ENCODE results near the gene KAT6B.

The KAT6B gene

DNA sequence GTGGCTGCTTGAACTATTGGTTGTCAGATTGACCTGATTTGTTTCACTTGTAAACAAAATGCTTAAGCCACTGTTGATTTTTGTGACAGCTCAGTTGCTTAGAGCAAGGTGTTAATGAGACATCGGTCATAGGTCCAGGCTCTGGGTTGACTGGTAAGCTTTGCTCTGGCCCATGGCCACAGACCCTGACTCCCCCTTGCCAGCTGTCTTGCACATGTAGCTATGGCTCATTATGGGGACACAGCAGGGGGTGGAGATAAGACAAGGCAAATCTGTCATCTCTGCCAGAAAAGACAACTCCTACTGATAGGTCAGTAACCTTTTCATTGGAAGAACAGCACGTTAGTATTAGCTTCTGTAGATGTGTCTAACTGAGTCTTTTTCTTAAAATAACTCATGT lies 95.3 kb downstream of the KAT6B start:
- DNase-seq (ENCODE audit: low read depth), result no peak
- H3K4me3 ChIP-seq (ENCODE audit: low read depth, low read length), result no peak overlapping the region
- TF ChIP-seq CTCF (IDR thresholded peaks at IDR 0.05; ENCODE audit: insufficient read depth, low read depth, low read length, missing control alignments), result no peak

- DNase-seq (ENCODE audit: low read depth), result no peak
- H3K4me3 ChIP-seq (ENCODE audit: low read depth, low read length), result no peak overlapping the region
- TF ChIP-seq CTCF (IDR thresholded peaks at IDR 0.05; ENCODE audit: insufficient read depth, low read depth, low read length, missing control alignments), result no peak
These were observed 96.5 kb downstream of the KAT6B start for GRCh38 chr10:74922921-74923320.

DNA sequence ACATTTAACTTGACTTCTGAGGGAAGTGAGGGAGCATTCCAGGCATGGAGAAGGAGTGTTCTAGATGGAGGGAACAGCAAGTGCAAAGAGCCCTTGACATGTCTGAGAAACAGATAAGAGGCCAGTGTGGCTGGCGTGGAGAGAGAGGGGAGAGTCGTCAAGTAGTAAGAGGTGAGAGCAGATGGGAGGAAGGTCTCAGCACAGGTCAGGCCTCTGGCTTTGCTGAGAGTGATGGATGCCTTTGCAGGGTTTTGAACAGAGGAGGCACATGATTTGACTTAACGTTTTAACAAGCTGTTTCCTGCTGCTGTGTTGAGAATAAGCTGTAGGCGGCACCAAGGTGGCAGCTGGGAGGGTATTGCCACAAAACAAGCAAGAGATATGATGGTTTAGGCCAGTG lies 97.2 kb downstream of the KAT6B start:
- TF ChIP-seq CTCF (IDR thresholded peaks at IDR 0.05; ENCODE audit: insufficient read depth, low read depth, low read length, missing control alignments), result no peak
- no peak for DNase-seq (ENCODE audit: low read depth)

GRCh38 chr10:74924251-74924963 lies 98.0 kb downstream of the KAT6B start:
- no peak for DNase-seq (ENCODE audit: low read depth)
- H3K4me3 ChIP-seq (ENCODE audit: low read depth, low read length), result no peak overlapping the region
- no peak for TF ChIP-seq CTCF (IDR thresholded peaks at IDR 0.05; ENCODE audit: insufficient read depth, low read depth, low read length, missing control alignments)

More for the DNA sequence above, 97.2 kb downstream of the KAT6B start:
- H3K4me3 ChIP-seq (ENCODE audit: low read depth, low read length), result no peak overlapping the region

- no peak for DNase-seq (ENCODE audit: low read depth)
- TF ChIP-seq CTCF (IDR thresholded peaks at IDR 0.05; ENCODE audit: insufficient read depth, low read depth, low read length, missing control alignments), result no peak
- H3K4me3 ChIP-seq (ENCODE audit: low read depth, low read length), result no peak overlapping the region
These were observed 98.9 kb downstream of the KAT6B start for GRCh38 chr10:74925291-74925690.

- no peak for TF ChIP-seq CTCF (IDR thresholded peaks at IDR 0.05; ENCODE audit: insufficient read depth, low read depth, low read length, missing control alignments)
- no peak overlapping the region for H3K4me3 ChIP-seq (ENCODE audit: low read depth, low read length)
- DNase-seq (ENCODE audit: low read depth), result no peak
These were observed 99.3 kb downstream of the KAT6B start for GRCh38 chr10:74925708-74926107.
